ENCODE measurements around the gene RAC2. TPM values are rescaled to one million over a fixed set of nuclear protein-coding genes. Genes with fewer than 3 reads are reported as not detected.

The RAC2 gene
- total and polyA plus RNA-seq, 9 of the 15 experiments (the other 6 are each of a cell fraction or from before 2014, with no cell fraction given), result 22.7 to 103 (median 43.3) TPM

GRCh38 chr22:37204045-37204655 is 39.9 kb downstream of the RAC2 start:
- no peaks in the 10 kb centered on the region for H3K9me1 ChIP-seq (ENCODE audit: control insufficient read depth, insufficient read depth, low read length)
- WGBS (ENCODE audit: insufficient coverage, low coverage, missing lambda C conversion rate), result 54% methylated on average over 4 of the region's 5 CpGs
- in situ Hi-C loops (cut with MboI) (no loop called here), intact Hi-C loops (cut with micrococcal nuclease) (no loop called here)
- H3K4me1 ChIP-seq (replicated peaks in 1 of 2; ENCODE audit: control insufficient read depth in 2 of 2, insufficient read depth in 2 of 2, low read length in 2 of 2), result peaks cover 6 to 31% of the 10 kb centered on the region in 2 experiments
- no peaks in the 10 kb centered on the region for H4K20me1 ChIP-seq (replicated peaks; ENCODE audit: control insufficient read depth, insufficient read depth, low read length)
- no peaks in the 10 kb centered on the region for H3K9me3 ChIP-seq (replicated peaks; ENCODE audit: control insufficient read depth, insufficient read depth, low read depth, low read length)
- POLR2A ChIA-PET, result no interaction called here
- CTCF ChIA-PET (ENCODE audit: low intra/inter-chr PET ratio), result no interaction called here
- no peak for TF ChIP-seq SMAD1 (IDR thresholded peaks at IDR 0.05; ENCODE audit: low read depth, low read length, partially characterized antibody)
- TF ChIP-seq TCF7L2 (IDR thresholded peaks at IDR 0.05; ENCODE audit: low read depth, low read length), result no peak
- TF ChIP-seq MAX (CRISPR knock-in tag; IDR thresholded peaks at IDR 0.05), result 0 out of 2 replicates have a peak, but pooled peaks have one; percentile 2
- 0 out of 2 replicates have a peak, but pooled peaks have one; percentile 0 for TF ChIP-seq USF1 (CRISPR knock-in tag; IDR thresholded peaks at IDR 0.05)
- TF ChIP-seq ZNF444 (CRISPR knock-in tag; IDR thresholded peaks at IDR 0.05), result no peak
- no peak for TF ChIP-seq SPI1 (IDR thresholded peaks at IDR 0.05; ENCODE audit: borderline replicate concordance, low read depth, low read length)
- no peak for TF ChIP-seq CC2D1A (IDR thresholded peaks at IDR 0.05)
- no peak for TF ChIP-seq E4F1 (CRISPR knock-in tag; IDR thresholded peaks at IDR 0.05; ENCODE audit: borderline replicate concordance)
- no peak overlapping the region for H3K9ac ChIP-seq (ENCODE audit: insufficient read depth in 1 of 2, low read depth in 2 of 2, low read length in 2 of 2)
- DNase-seq (ENCODE audit: extremely low read depth in 1 of 4, low spot score in 3 of 4) (no peak), FAIRE-seq (no peak), ATAC-seq (no peak)
- H3K36me3 ChIP-seq (ENCODE audit: control insufficient read depth, insufficient read depth, low read length), result no peaks in the 10 kb centered on the region
- H3K27me3 ChIP-seq (ENCODE audit: control insufficient read depth in 2 of 2, insufficient read depth in 2 of 2, low read length in 2 of 2), result no peaks in the 10 kb centered on the region; a peak in 1 of 5 replicates
- no TSS peak for BruUV-seq (replicated peaks)
- H2AFZ ChIP-seq (ENCODE audit: low read depth, low read length), result peak overlapping the region; percentile 40
- H3K27ac ChIP-seq (ENCODE audit: extremely low read depth, low read depth, low read length), result no peak overlapping the region
- no peaks in the 10 kb centered on the region for H3K79me2 ChIP-seq (ENCODE audit: control insufficient read depth, insufficient read depth, low read length)
- H3K4me3 ChIP-seq, result no peak overlapping the region
- H3K4me2 ChIP-seq (ENCODE audit: insufficient read depth, low read length), result no peak overlapping the region

Measured in K562 (cell line).